Right lobe of liver (tissue), 4 donors: ENCODE data around the gene PPP1R14C.

Experiments used
- CTCF ChIP-seq, 4 donors: fragments of 200-600 bp in 3 of 4; fragments of 450-650 bp in 1 of 4; IDR thresholded peaks; one replicate each; pipeline versions ENCODE4 v1.5.1 to v1.8.0; 2016 to 2022; ENCODE audit warnings: antibody characterized with exemption in 4 of 4, mild to moderate bottlenecking in 2 of 4
- POLR2A ChIP-seq: fragments of 450-650 bp; IDR thresholded peaks from one replicate; pipeline ENCODE4 v1.6.1; 2017; ENCODE audit warnings: antibody characterized with exemption, mild to moderate bottlenecking
- donor health status: DM: no; HTN: no; CAD: no.
- donor health status: DM: no; HTN: no; CAD: no.
- donor health status: DM: no; HTN: yes; CAD: no.

- no peak for TF ChIP-seq CTCF (IDR thresholded peaks at IDR 0.05)
- TF ChIP-seq POLR2A, result no peak
These were observed 78.0 kb downstream of the PPP1R14C start for GRCh38 chr6:150220634-150221551.
